ENCODE data around the gene STK17B. TPM values are rescaled to one million over a fixed set of nuclear protein-coding genes. Genes with fewer than 3 reads are reported as not detected.
A peak's percentile ranks its signal among the peaks of the same experiment; 100 is the strongest.

STK17B gene
- polyA plus RNA-seq, 3 donors, result 171 to 296 (median 244) TPM

DNA sequence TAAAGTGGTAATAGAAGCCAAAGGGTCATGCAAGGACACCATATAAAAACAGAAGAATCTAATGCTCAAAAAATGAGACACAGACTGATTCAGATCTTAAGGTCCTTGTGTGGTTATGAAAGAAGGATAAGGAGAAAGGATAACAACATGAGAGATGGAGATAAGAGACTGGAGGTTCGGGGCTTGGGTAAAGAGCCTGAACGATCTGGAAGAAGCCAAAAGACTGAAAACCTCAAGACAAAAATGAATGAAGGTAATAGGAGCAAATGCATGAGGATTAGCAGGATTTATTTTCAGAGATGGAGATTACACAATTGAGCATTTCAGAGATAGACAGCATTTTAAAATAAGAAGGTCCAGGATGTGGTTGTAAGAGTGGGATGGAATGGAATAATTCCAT is 26.1 kb downstream of the STK17B start:
- H3K79me2 ChIP-seq (ENCODE audit: insufficient read depth, low read length), result peaks cover 97% of the 10 kb centered on the region
- no peaks in the 10 kb centered on the region for H3K9me3 ChIP-seq (replicated peaks in 1 of 2; ENCODE audit: control insufficient read depth in 1 of 2, insufficient read depth in 1 of 2, low read length in 2 of 2)
- DNase-seq, result no peak
- peaks cover 82 to 95% of the 10 kb centered on the region in 2 donors for H3K36me3 Mint-ChIP-seq
- TF ChIP-seq, protein P1, sequence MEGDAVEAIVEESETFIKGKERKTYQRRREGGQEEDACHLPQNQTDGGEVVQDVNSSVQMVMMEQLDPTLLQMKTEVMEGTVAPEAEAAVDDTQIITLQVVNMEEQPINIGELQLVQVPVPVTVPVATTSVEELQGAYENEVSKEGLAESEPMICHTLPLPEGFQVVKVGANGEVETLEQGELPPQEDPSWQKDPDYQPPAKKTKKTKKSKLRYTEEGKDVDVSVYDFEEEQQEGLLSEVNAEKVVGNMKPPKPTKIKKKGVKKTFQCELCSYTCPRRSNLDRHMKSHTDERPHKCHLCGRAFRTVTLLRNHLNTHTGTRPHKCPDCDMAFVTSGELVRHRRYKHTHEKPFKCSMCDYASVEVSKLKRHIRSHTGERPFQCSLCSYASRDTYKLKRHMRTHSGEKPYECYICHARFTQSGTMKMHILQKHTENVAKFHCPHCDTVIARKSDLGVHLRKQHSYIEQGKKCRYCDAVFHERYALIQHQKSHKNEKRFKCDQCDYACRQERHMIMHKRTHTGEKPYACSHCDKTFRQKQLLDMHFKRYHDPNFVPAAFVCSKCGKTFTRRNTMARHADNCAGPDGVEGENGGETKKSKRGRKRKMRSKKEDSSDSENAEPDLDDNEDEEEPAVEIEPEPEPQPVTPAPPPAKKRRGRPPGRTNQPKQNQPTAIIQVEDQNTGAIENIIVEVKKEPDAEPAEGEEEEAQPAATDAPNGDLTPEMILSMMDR (IDR thresholded peaks at IDR 0.05), result no peak
- peaks cover 15 to 32% of the 10 kb centered on the region in 2 donors for H3K4me1 ChIP-seq (ENCODE audit: control insufficient read depth in 1 of 2, insufficient read depth in 2 of 2, low read length in 2 of 2)
- no peak overlapping the region for H3K4me3 Mint-ChIP-seq
- H3K27me3 ChIP-seq (ENCODE audit: control insufficient read depth in 2 of 2, insufficient read depth in 2 of 2, low read length in 2 of 2), result no peaks in the 10 kb centered on the region
- peaks cover 0 to 1% (median 0%) of the 10 kb centered on the region in 3 donors for H3K27me3 Mint-ChIP-seq (ENCODE audit: low read depth in 3 of 3)
- 83% methylated on average over 1 of the region's 2 CpGs for WGBS (ENCODE audit: insufficient coverage)
- H2AFZ ChIP-seq (ENCODE audit: insufficient read depth, low read depth, low read length, poor library complexity, severe bottlenecking), result no peak overlapping the region
- H3K9me3 Mint-ChIP-seq, result no peaks in the 10 kb centered on the region
- peak overlapping the region in 3 of 7 donors; percentile 42 to 72 (median 60) for H3K27ac Mint-ChIP-seq
- peaks cover 82 to 89% of the 10 kb centered on the region in 2 donors for H3K36me3 ChIP-seq (replicated peaks in 1 of 2; ENCODE audit: control insufficient read depth in 1 of 2, insufficient read depth in 2 of 2, low read length in 2 of 2)
- H3K27ac ChIP-seq (ENCODE audit: low read depth in 1 of 2, low read length in 2 of 2), result no peak overlapping the region
- H3K4me3 ChIP-seq (replicated peaks in 1 of 3; ENCODE audit: low read depth in 2 of 3, low read length in 3 of 3), result no peak overlapping the region
- no peak overlapping the region for H3K4me2 ChIP-seq (replicated peaks; ENCODE audit: extremely low read depth, low read length, poor library complexity, severe bottlenecking)
- intact Hi-C loops (cut with micrococcal nuclease), result no loop called here
- H4K20me1 ChIP-seq (ENCODE audit: insufficient read depth, low read length), result peaks cover 100% of the 10 kb centered on the region
- H3K9ac ChIP-seq (ENCODE audit: insufficient read depth, low read length, poor library complexity, severe bottlenecking), result no peak overlapping the region
- H3K4me1 Mint-ChIP-seq, result peaks cover 33% of the 10 kb centered on the region

DNA sequence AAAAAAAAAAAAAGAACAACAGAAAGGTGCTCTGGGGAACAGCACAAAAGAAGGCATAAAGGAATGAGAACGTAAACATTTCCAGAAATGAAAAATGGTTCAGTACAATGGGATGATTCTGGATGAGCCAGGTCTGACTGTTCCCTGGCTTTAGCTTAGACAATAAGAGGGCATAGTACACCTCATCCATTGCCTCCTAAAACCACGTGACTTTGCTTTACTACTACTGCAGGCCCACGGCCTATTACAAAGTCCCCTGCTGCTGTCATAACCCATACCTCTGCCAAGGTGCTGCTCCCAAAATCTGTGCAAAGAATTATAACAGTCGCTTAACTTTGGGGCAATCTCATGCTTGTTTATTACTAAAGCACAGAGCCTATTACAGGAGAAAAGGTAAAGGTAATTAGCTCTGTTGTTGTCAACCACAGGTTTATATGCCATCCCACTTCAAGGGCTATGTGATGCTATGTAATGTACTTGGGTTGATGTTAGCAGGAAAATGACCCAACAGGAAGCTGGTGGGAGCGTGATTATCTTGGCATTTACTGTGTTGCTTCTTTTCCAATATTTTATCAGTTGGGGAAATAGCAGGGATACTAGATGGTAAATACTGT is 26.8 kb downstream of the STK17B start:
- Histone ChIP-seq H3K27me3 (ENCODE audit: control insufficient read depth in 2 of 2, insufficient read depth in 2 of 2, low read length in 2 of 2) (no peaks in the 10 kb centered on the region), H3K36me3 (replicated peaks in 1 of 2; ENCODE audit: control insufficient read depth in 1 of 2, insufficient read depth in 2 of 2, low read length in 2 of 2) (peaks cover 88 to 94% of the 10 kb centered on the region in 2 donors), H3K4me2 (replicated peaks; ENCODE audit: extremely low read depth, low read length, poor library complexity, severe bottlenecking) (no peak overlapping the region), H3K4me1 (ENCODE audit: control insufficient read depth in 1 of 2, insufficient read depth in 2 of 2, low read length in 2 of 2) (peaks cover 9 to 26% of the 10 kb centered on the region in 2 donors), H3K27ac (ENCODE audit: low read depth in 1 of 2, low read length in 2 of 2) (peak overlapping the region in 1 of 2 donors; percentile 30), H3K9ac (ENCODE audit: insufficient read depth, low read length, poor library complexity, severe bottlenecking) (no peak overlapping the region), H3K9me3 (replicated peaks in 1 of 2; ENCODE audit: control insufficient read depth in 1 of 2, insufficient read depth in 1 of 2, low read length in 2 of 2) (no peaks in the 10 kb centered on the region), H4K20me1 (ENCODE audit: insufficient read depth, low read length) (peaks cover 100% of the 10 kb centered on the region), H2AFZ (ENCODE audit: insufficient read depth, low read depth, low read length, poor library complexity, severe bottlenecking) (no peak overlapping the region), H3K79me2 (ENCODE audit: insufficient read depth, low read length) (peaks cover 96% of the 10 kb centered on the region), H3K4me3 (replicated peaks in 1 of 3; ENCODE audit: low read depth in 2 of 3, low read length in 3 of 3) (no peak overlapping the region)
- Mint-ChIP-seq H3K4me3 (no peak overlapping the region), H3K36me3 (peaks cover 83 to 96% of the 10 kb centered on the region in 2 donors), H3K4me1 (peaks cover 27% of the 10 kb centered on the region), H3K27me3 (ENCODE audit: low read depth in 3 of 3) (peaks cover 0 to 1% (median 0%) of the 10 kb centered on the region in 3 donors), H3K27ac (peak overlapping the region in 4 of 7 donors; percentile 20 to 62 (median 60)), H3K9me3 (no peaks in the 10 kb centered on the region)
- TF ChIP-seq, protein P1 (IDR thresholded peaks at IDR 0.05), result no peak
- intact Hi-C loops (cut with micrococcal nuclease), result no loop called here
- WGBS (ENCODE audit: insufficient coverage), result 93% methylated on average over 2 of the region's 5 CpGs
- DNase-seq, result no peak

Measured in CD14-positive monocyte (primary cell).